Keratinocyte (primary cell): ENCODE measurements around the gene MLPH.

Experiments
- EZH2 ChIP-seq: IDR thresholded peaks from one replicate; pipeline ENCODE4 v1.6.1; 2012; ENCODE audit warnings: inconsistent platforms, mild to moderate bottlenecking, low read length, moderate library complexity
- TF ChIP-seq, protein P1 (sequence below), 3 experiments: IDR thresholded peaks in 1 of 3; conservative IDR thresholded peaks in 1 of 3; optimal IDR thresholded peaks in 1 of 3; 2 replicates in 2 of 3; 3 replicates in 1 of 3; pipeline versions ENCODE3 to v1.5.1; 2011; ENCODE audit warnings: low read length in 3 of 3, mild to moderate bottlenecking in 3 of 3, moderate library complexity in 2 of 3, control low read depth in 1 of 3, inconsistent platforms in 1 of 3; ENCODE audit not compliant: insufficient read depth in 2 of 3; ENCODE audit errors: extremely low read depth in 1 of 3

DNA sequence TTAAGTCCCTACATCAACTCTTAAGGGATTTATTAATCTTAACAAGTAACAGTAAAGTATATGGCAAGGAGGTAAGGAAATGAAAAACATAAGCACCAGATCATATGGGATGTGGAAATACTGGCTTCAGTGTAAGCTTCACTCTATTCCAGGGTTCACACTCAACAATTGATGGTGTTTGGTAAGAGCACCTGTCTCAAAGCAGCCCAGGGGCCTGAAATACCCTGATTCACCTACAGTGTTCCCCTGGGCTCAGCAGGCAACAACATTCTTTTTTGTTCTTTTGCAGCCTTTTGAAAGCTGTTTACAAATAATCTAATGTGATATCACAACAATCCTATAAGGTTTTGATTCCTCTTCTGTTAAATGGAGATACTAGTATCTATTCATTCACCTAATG, 1.2 kb upstream of the MLPH start:
- TF ChIP-seq, protein P1, sequence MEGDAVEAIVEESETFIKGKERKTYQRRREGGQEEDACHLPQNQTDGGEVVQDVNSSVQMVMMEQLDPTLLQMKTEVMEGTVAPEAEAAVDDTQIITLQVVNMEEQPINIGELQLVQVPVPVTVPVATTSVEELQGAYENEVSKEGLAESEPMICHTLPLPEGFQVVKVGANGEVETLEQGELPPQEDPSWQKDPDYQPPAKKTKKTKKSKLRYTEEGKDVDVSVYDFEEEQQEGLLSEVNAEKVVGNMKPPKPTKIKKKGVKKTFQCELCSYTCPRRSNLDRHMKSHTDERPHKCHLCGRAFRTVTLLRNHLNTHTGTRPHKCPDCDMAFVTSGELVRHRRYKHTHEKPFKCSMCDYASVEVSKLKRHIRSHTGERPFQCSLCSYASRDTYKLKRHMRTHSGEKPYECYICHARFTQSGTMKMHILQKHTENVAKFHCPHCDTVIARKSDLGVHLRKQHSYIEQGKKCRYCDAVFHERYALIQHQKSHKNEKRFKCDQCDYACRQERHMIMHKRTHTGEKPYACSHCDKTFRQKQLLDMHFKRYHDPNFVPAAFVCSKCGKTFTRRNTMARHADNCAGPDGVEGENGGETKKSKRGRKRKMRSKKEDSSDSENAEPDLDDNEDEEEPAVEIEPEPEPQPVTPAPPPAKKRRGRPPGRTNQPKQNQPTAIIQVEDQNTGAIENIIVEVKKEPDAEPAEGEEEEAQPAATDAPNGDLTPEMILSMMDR (optimal IDR thresholded peaks at IDR 0.05 in 1 of 3, IDR thresholded peaks at IDR 0.05 in 1 of 3, conservative IDR thresholded peaks at IDR 0.05 in 1 of 3; ENCODE audit: extremely low read depth in 1 of 3, insufficient read depth in 2 of 3, low read length in 3 of 3): no peak
- no peak for TF ChIP-seq EZH2
